Nephron (organoid): ENCODE measurements around the gene PEF1.

ENCODE experiments used
- H3K27ac Mint-ChIP-seq, 3 experiments: 2 replicates each; pipeline ENCODE4 v1.8.0; 2020; ENCODE audit warnings: mixed read lengths in 3 of 3, mild to moderate bottlenecking in 2 of 3, moderate library complexity in 1 of 3
- H3K27me3 Mint-ChIP-seq: 2 replicates; pipeline ENCODE4 v1.8.0; 2021; ENCODE audit warnings: low read depth, mild to moderate bottlenecking, moderate library complexity, mixed read lengths
- H3K36me3 Mint-ChIP-seq: 2 replicates; pipeline ENCODE4 v1.8.0; 2020; ENCODE audit warnings: low read depth, mixed read lengths
- H3K4me1 Mint-ChIP-seq: 2 replicates; pipeline ENCODE4 v1.8.0; 2020; ENCODE audit warnings: mixed read lengths
- H3K4me3 Mint-ChIP-seq, 3 experiments: 2 replicates each; pipeline ENCODE4 v1.8.0; 2020; ENCODE audit warnings: mild to moderate bottlenecking in 3 of 3, mixed read lengths in 3 of 3, moderate library complexity in 2 of 3
- H3K9me3 Mint-ChIP-seq: 2 replicates; pipeline ENCODE4 v1.8.0; 2020; ENCODE audit warnings: mixed read lengths
- CTCF ChIP-seq, 3 experiments: fragments of 200-600 bp; sonication (generic); IDR thresholded peaks; one replicate each; pipeline ENCODE4 v1.5.0; 2021; ENCODE audit warnings: antibody characterized with exemption in 3 of 3; ENCODE audit not compliant: unreplicated experiment in 3 of 3

The PEF1 gene

GRCh38 chr1:31670593-31670964 is 25.9 kb upstream of the PEF1 start:
- Mint-ChIP-seq H3K27ac (peak overlapping the region in 2 of 3 experiments; percentile 94 to 96), H3K27me3 (peaks cover 9% of the 10 kb centered on the region), H3K4me3 (peak overlapping the region in 2 of 3 experiments; percentile 73 to 77), H3K9me3 (no peaks in the 10 kb centered on the region), H3K36me3 (peaks cover 4% of the 10 kb centered on the region), H3K4me1 (peaks cover 85% of the 10 kb centered on the region)
- no peak for TF ChIP-seq CTCF (IDR thresholded peaks at IDR 0.05; ENCODE audit: unreplicated experiment in 3 of 3)

- H3K4me3 Mint-ChIP-seq: peak overlapping the region; percentile 56 to 77 (median 73)
- no peaks in the 10 kb centered on the region for H3K9me3 Mint-ChIP-seq
- peaks cover 4% of the 10 kb centered on the region for H3K36me3 Mint-ChIP-seq
- peak overlapping the region; percentile 33 to 96 (median 94) for H3K27ac Mint-ChIP-seq
- no peak for TF ChIP-seq CTCF (IDR thresholded peaks at IDR 0.05; ENCODE audit: unreplicated experiment in 3 of 3)
- H3K27me3 Mint-ChIP-seq: peaks cover 9% of the 10 kb centered on the region
- peaks cover 80% of the 10 kb centered on the region for H3K4me1 Mint-ChIP-seq
Measured at GRCh38 chr1:31669786-31670592, 25.3 kb upstream of the PEF1 start.

GRCh38 chr1:31669433-31669785 is 24.7 kb upstream of the PEF1 start:
- peaks cover 4% of the 10 kb centered on the region for H3K36me3 Mint-ChIP-seq
- H3K27me3 Mint-ChIP-seq: peaks cover 9% of the 10 kb centered on the region
- peaks cover 74% of the 10 kb centered on the region for H3K4me1 Mint-ChIP-seq
- peak overlapping the region; percentile 56 to 77 (median 73) for H3K4me3 Mint-ChIP-seq
- no peak for TF ChIP-seq CTCF (IDR thresholded peaks at IDR 0.05; ENCODE audit: unreplicated experiment in 3 of 3)
- H3K27ac Mint-ChIP-seq: peak overlapping the region in 2 of 3 experiments; percentile 94 to 96
- no peaks in the 10 kb centered on the region for H3K9me3 Mint-ChIP-seq

- no peaks in the 10 kb centered on the region for H3K9me3 Mint-ChIP-seq
- peaks cover 4% of the 10 kb centered on the region for H3K36me3 Mint-ChIP-seq
- no peak for TF ChIP-seq CTCF (IDR thresholded peaks at IDR 0.05; ENCODE audit: unreplicated experiment in 3 of 3)
- H3K4me1 Mint-ChIP-seq: peaks cover 64% of the 10 kb centered on the region
- H3K27me3 Mint-ChIP-seq: peaks cover 9% of the 10 kb centered on the region
- no peak overlapping the region for H3K4me3 Mint-ChIP-seq
- H3K27ac Mint-ChIP-seq: peak overlapping the region in 2 of 3 experiments; percentile 94 to 96
Measured at GRCh38 chr1:31668303-31668883, 23.7 kb upstream of the PEF1 start.

GRCh38 chr1:31667065-31667785 is 22.5 kb upstream of the PEF1 start:
- Mint-ChIP-seq H3K4me3 (no peak overlapping the region), H3K27me3 (peaks cover 9% of the 10 kb centered on the region), H3K36me3 (peaks cover 4% of the 10 kb centered on the region), H3K9me3 (no peaks in the 10 kb centered on the region), H3K4me1 (peaks cover 53% of the 10 kb centered on the region), H3K27ac (peak overlapping the region in 2 of 3 experiments; percentile 83 to 94)
- no peak for TF ChIP-seq CTCF (IDR thresholded peaks at IDR 0.05; ENCODE audit: unreplicated experiment in 3 of 3)
